Naive B cell (primary cell): ENCODE measurements around the gene ARHGAP6. TPM values are rescaled to one million over a fixed set of nuclear protein-coding genes. Genes with fewer than 3 reads are reported as not detected.

Experiments
- ATAC-seq, 2 donors: fragments of 150-1000 bp; cut with Tn5 transposase; 2 replicates each; pipeline ENCODE4 v1.10.0; 2021; ENCODE audit warnings: low read depth in 2 of 2, mild to moderate bottlenecking in 2 of 2, moderate library complexity in 2 of 2
- DNase-seq: peaks from one replicate; pipeline ENCODE4 v3.0.0; 2022
- H3K27ac Mint-ChIP-seq, 6 donors: one replicate each; pipeline ENCODE4 v1.8.0; 2020 to 2022; ENCODE audit warnings: mild to moderate bottlenecking in 6 of 6, mixed read lengths in 6 of 6, moderate library complexity in 5 of 6, inconsistent platforms in 2 of 6
- H3K27me3 Mint-ChIP-seq, 3 donors: one replicate each; pipeline ENCODE4 v1.8.0; 2021 to 2022; ENCODE audit warnings: mixed read lengths in 3 of 3, mild to moderate bottlenecking in 1 of 3
- H3K36me3 Mint-ChIP-seq, 2 donors: one replicate each; pipeline ENCODE4 v1.8.0; 2020 to 2022; ENCODE audit warnings: mixed read lengths in 2 of 2, inconsistent platforms in 1 of 2, mild to moderate bottlenecking in 1 of 2
- H3K4me1 Mint-ChIP-seq, 3 donors: one replicate each; pipeline ENCODE4 v1.8.0; 2020 to 2022; ENCODE audit warnings: mixed read lengths in 3 of 3, inconsistent platforms in 1 of 3, mild to moderate bottlenecking in 1 of 3, moderate library complexity in 1 of 3
- H3K4me3 Mint-ChIP-seq, 8 donors: one replicate each; pipeline ENCODE4 v1.8.0; 2020 to 2022; ENCODE audit warnings: mild to moderate bottlenecking in 8 of 8, mixed read lengths in 8 of 8, moderate library complexity in 8 of 8, inconsistent platforms in 2 of 8
- H3K9me3 Mint-ChIP-seq, 7 donors: one replicate each; pipeline ENCODE4 v1.8.0; 2020 to 2022; ENCODE audit warnings: mixed read lengths in 7 of 7, mild to moderate bottlenecking in 5 of 7, inconsistent platforms in 2 of 7, moderate library complexity in 1 of 7
- polyA plus RNA-seq, 6 donors: library from polyadenylated mRNA; unstranded; fragments of 300-500 nt; fragmentation: Illumina TruSeq; gene quantifications; one replicate each; pipeline ENCODE4 v1.2.3, GENCODE V29; 2021; ENCODE audit warnings: low read depth in 6 of 6

The ARHGAP6 gene
- polyA plus RNA-seq, 6 donors from 2014 or later, result 0.05 to 0.12 (median 0.09) TPM; not detected in 2

DNA sequence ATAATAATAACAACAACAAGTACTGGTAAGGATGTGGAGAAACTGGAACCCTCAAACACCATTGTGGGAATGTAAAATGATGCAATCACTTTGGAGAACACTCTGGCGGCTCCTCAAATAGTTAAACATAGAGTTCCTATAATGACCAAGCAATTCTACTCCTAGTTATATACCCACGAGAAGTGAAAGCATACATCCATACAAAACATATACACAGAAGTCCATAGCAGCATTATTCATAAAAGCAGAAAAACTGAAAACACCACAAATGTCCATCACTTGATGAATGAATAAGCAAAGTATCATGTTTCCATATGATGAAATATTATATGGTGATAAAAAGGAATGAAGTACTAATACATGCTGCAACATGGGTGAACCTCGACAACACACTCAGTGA lies 255.8 kb downstream of the ARHGAP6 start:
- DNase-seq (no peak), ATAC-seq (no peak)
- H3K27ac Mint-ChIP-seq, result no peak overlapping the region
- H3K9me3 Mint-ChIP-seq, result peaks cover 0 to 4% (median 0%) of the 10 kb centered on the region in 7 donors
- no peak overlapping the region for H3K4me3 Mint-ChIP-seq
- peaks cover 10 to 17% (median 16%) of the 10 kb centered on the region in 3 donors for H3K27me3 Mint-ChIP-seq
- H3K4me1 Mint-ChIP-seq, result no peaks in the 10 kb centered on the region
- no peaks in the 10 kb centered on the region for H3K36me3 Mint-ChIP-seq

DNA sequence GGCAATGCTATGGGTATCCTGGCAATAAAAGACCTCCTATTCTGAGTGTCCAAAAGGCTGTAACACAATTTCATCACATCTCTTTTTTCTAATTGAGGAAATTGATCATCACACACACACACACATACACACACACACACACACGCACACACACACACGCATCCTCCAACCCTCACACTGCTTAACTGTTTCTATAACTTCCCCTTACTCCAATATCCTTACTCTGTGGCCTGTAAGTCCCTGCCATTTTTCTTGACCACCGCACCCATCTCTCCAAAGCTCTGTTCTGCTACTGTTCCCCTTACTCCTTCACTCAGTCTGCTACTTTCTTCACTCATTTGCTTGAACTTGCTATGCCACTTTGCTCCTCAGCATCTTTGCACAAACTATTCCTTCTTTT lies 256.9 kb downstream of the ARHGAP6 start:
- H3K4me1 Mint-ChIP-seq, result no peaks in the 10 kb centered on the region
- DNase-seq (no peak), ATAC-seq (no peak)
- peaks cover 10 to 23% (median 16%) of the 10 kb centered on the region in 3 donors for H3K27me3 Mint-ChIP-seq
- H3K4me3 Mint-ChIP-seq, result no peak overlapping the region
- no peaks in the 10 kb centered on the region for H3K36me3 Mint-ChIP-seq
- H3K27ac Mint-ChIP-seq, result peak overlapping the region in 1 of 6 donors; percentile 7
- peaks cover 0 to 4% (median 0%) of the 10 kb centered on the region in 7 donors for H3K9me3 Mint-ChIP-seq

DNA sequence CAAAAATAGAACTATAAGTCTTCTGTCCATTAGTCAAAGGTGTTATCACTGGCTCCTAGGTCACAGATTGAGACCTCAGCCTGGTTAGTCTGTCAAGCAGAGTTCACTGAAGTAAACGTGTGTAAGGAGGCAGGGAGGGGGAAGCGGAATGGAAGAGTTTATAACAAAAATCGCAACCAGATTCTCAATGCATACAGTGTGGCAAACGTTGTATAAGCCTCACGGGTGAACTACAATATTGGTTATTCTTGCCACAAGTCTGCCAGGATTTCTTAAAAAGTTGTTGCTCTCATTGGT lies 257.7 kb downstream of the ARHGAP6 start:
- Mint-ChIP-seq H3K9me3 (peaks cover 0 to 4% (median 0%) of the 10 kb centered on the region in 7 donors), H3K4me1 (no peaks in the 10 kb centered on the region), H3K27me3 (peaks cover 10 to 23% (median 16%) of the 10 kb centered on the region in 3 donors), H3K36me3 (no peaks in the 10 kb centered on the region), H3K4me3 (no peak overlapping the region), H3K27ac (peak overlapping the region in 1 of 6 donors; percentile 68)
- no peak for DNase-seq
- no peak for ATAC-seq

DNA sequence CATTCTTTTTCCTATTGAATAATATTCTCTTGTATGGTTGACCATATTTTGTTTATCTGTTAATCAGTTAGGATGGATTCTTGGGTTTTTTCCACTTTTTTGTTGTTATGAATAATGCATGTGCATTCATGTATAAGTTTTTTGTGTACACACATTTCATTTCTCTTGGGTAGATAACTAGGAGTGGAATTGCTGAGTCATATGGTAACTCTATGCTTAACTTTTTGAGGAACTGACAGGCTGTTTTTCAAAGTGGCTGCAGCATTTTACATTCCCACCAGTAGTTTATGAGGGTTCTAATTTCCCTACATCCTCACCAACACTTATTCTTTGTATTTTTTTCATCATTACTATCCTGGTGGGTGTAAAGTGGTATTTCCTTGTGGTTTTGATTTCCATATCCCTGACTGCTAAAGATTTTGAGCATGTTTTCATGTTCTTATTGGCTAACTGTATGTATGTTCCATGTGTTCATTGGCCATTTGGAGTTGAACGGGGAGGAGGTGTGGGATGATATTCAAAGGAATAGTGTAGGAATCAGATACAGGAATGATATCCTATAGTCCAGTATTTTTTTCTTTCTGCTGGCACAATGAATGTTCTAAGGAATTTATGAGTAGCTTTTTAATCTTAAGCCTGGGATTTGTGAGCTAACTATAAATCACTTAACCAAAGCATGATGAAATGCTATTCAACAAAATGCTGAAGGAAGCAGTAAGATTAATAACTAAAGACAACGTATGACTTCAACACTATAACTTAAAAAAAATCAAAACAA lies 258.2 kb downstream of the ARHGAP6 start:
- no peaks in the 10 kb centered on the region for H3K36me3 Mint-ChIP-seq
- H3K9me3 Mint-ChIP-seq, result peaks cover 0 to 3% (median 0%) of the 10 kb centered on the region in 7 donors
- DNase-seq (no peak), ATAC-seq (no peak)
- H3K27me3 Mint-ChIP-seq, result peaks cover 10 to 18% (median 16%) of the 10 kb centered on the region in 3 donors
- H3K27ac Mint-ChIP-seq, result peak overlapping the region in 1 of 6 donors; percentile 68
- H3K4me1 Mint-ChIP-seq, result no peaks in the 10 kb centered on the region
- H3K4me3 Mint-ChIP-seq, result no peak overlapping the region

DNA sequence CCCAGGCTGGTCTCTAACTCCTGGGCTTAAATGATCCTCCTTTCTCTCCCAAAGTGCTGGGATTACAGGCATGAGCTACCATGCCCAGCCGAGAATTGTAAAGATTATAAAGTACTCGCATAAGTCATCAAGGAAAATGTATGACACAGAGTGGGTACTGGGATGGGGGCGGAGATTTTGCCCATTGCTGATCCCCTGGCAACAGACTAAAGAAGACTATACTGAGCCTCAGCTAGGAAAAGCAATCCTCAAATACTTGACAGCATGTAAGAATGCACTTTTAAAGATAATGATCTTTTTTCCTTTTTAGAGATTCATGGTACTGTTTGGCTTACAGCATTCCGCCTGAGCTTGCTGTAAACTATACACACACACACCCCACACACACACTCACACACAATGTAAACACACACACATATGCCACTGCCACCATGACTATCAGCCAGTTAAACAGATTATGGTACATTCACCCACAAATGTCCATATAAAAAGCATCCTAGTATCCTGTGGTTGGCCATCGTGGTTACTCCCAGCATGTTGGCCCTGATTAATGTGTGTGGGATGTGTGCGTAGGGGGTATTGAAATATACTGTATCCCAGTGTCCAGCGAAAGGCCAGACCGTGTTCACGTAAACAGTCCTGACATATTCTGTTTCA lies 259.5 kb downstream of the ARHGAP6 start:
- peaks cover 10 to 18% (median 16%) of the 10 kb centered on the region in 3 donors for H3K27me3 Mint-ChIP-seq
- no peak for DNase-seq
- peaks cover 0 to 3% (median 0%) of the 10 kb centered on the region in 7 donors for H3K9me3 Mint-ChIP-seq
- H3K4me3 Mint-ChIP-seq, result no peak overlapping the region
- H3K4me1 Mint-ChIP-seq, result no peaks in the 10 kb centered on the region
- no peaks in the 10 kb centered on the region for H3K36me3 Mint-ChIP-seq
- peak overlapping the region in 1 of 6 donors; percentile 39 for H3K27ac Mint-ChIP-seq
- ATAC-seq, result no peak

DNA sequence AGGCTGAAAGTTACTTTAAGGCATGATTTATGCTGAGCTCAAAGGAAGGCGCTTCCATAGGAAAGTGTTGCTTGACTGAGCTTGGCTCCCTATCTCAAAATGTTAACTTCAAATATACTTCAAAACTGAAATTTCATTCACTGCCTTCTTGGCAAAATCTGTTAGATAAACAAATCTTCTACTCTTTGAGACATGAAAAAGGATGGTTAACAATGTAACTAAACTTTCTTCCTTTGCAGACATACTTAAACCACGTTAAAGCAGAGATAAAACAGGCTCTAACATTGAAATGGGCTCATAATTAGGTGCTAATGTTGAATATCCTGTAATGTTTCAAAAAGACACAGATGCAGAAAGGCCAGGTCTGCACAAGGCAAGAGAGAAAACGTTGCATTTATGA lies 262.1 kb downstream of the ARHGAP6 start:
- Mint-ChIP-seq H3K27ac (no peak overlapping the region), H3K9me3 (no peaks in the 10 kb centered on the region), H3K4me3 (no peak overlapping the region), H3K36me3 (no peaks in the 10 kb centered on the region), H3K4me1 (no peaks in the 10 kb centered on the region), H3K27me3 (peaks cover 10 to 23% (median 17%) of the 10 kb centered on the region in 3 donors)
- ATAC-seq, result no peak
- no peak for DNase-seq

DNA sequence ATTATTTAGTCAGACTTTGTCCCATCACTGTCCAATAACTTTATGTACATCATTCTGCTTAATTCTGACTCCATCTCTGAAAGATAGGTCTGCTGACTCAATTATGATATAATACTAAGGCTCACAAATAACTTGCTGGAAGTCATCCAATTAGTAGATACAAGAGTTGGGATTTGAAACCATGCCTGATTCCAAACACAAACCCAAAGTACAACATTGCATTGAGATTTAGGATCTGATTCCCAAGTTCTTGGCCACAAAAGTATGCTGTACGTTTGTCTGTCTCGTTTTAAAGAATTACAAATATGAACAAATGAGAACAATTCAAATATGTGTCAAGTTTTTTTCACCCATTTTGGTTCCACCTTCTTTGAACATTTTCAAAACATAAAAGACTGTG lies 263.8 kb downstream of the ARHGAP6 start:
- DNase-seq, result no peak
- Mint-ChIP-seq H3K27ac (no peak overlapping the region), H3K27me3 (peaks cover under 1 to 21% (median 9%) of the 10 kb centered on the region in 3 donors), H3K4me3 (no peak overlapping the region), H3K36me3 (no peaks in the 10 kb centered on the region), H3K9me3 (no peaks in the 10 kb centered on the region), H3K4me1 (no peaks in the 10 kb centered on the region)
- ATAC-seq, result no peak

DNA sequence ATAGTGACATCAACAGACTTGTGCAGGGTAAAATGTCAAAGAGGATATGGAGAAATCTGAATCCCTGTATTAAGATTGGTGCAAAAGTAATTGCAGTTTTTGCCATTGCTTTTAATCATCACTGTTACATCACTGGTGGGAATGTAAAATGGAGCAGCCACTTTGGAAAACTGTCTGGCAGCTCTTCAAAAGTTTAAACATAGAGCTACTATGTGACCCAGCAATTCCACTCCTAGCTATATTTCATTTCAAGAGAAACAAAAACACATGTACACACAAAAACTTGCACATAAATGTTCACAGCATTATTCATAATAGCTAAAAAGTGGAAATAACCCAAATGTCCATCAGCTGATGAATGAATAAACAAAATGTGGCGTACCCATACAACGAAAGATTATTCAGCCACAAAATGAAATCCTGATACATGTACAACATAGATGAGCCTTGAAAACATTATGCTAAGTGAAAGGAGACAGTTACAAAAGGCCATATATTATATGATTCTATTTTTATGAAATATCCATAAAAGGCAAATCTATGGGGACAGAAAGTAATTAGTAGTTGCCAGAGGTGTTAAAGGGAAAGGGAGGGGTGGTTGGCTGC lies 266.1 kb downstream of the ARHGAP6 start:
- DNase-seq (no peak), ATAC-seq (no peak)
- Mint-ChIP-seq H3K4me1 (no peaks in the 10 kb centered on the region), H3K27me3 (peaks cover 0 to 21% (median 5%) of the 10 kb centered on the region in 3 donors), H3K36me3 (no peaks in the 10 kb centered on the region), H3K9me3 (no peaks in the 10 kb centered on the region), H3K4me3 (no peak overlapping the region), H3K27ac (no peak overlapping the region)

DNA sequence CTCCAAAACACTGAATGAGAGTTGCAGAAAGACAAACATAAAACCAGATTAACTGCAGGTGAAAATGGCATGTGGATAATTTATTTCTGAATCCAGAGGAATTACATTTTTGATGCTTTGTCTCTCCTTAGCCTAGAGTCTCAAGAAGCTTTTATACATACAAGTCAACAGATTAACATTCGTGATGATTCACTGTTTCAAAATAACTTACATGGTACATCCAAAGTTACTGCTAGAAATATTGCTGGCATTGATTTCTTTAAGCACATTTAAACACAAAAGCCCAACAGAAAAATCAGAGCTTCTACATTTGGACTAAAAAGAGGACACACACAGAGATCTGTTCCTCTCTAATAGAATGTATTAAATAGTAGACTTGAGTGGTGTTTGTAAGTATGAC lies 266.9 kb downstream of the ARHGAP6 start:
- DNase-seq (no peak), ATAC-seq (no peak)
- Mint-ChIP-seq H3K4me1 (no peaks in the 10 kb centered on the region), H3K36me3 (no peaks in the 10 kb centered on the region), H3K4me3 (no peak overlapping the region), H3K27me3 (peaks cover 4 to 14% (median 5%) of the 10 kb centered on the region in 3 donors), H3K27ac (no peak overlapping the region), H3K9me3 (no peaks in the 10 kb centered on the region)

DNA sequence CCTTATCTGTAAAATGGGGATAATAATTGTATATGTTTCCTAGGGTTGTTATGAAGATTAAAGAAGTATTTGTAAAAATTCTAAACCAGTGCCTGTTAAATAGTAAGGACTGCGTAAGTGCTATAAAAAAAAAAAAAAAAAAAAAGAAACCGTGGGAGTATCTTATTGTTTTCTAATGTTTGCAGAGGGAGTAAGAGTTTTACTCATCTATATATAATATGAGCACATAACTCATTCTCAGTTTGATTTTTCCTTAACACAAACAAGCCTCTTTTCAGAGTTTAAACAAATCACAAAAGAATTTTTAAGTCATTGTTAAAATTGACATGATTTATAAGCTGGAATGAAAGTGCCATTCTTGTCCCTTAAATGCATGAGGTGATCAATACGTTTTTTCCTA lies 267.6 kb downstream of the ARHGAP6 start:
- Mint-ChIP-seq H3K9me3 (no peaks in the 10 kb centered on the region), H3K36me3 (no peaks in the 10 kb centered on the region), H3K27ac (no peak overlapping the region), H3K4me3 (no peak overlapping the region), H3K27me3 (peaks cover 4 to 13% (median 5%) of the 10 kb centered on the region in 3 donors), H3K4me1 (no peaks in the 10 kb centered on the region)
- no peak for DNase-seq
- ATAC-seq, result no peak

DNA sequence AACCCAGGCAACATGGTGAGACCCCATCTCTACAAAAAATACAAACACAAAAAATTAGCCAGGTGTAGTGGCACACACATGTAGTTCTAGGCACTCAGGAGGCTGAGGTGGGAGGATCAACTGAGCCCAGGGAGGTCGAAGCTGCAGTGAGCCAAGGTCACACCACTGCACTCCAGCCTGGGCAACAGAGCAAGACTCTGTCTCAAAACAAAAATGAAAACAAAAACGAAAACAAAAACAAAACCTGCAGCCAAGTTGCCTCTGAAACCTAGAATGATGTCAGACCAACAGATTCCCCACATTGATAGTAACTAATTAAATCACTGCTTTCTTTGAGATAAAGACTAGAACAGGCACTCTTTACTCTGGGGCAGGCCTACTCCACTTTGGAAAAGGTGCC lies 268.0 kb downstream of the ARHGAP6 start:
- DNase-seq (no peak), ATAC-seq (no peak)
- Mint-ChIP-seq H3K4me3 (no peak overlapping the region), H3K4me1 (no peaks in the 10 kb centered on the region), H3K9me3 (no peaks in the 10 kb centered on the region), H3K27ac (peak overlapping the region in 1 of 6 donors; percentile 58), H3K27me3 (peaks cover 4 to 13% (median 5%) of the 10 kb centered on the region in 3 donors), H3K36me3 (no peaks in the 10 kb centered on the region)

DNA sequence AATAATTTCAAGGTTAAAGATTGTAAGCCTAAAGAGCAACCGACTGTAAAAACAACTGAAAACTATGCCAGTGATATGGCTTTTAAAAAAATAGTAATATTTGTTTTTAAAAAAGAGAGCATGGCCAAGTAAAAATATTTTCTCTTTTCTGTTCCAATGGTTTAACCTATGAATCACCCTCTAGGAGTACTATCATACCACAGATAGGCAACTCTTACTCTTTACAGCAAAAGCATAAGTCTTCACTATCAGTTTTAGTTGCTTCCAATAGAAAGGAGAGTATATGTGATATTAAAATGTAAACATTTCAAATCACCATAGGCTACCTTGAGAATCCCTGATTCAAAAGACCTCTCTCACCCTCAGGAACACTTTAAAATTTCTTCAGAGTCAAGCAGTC lies 269.9 kb downstream of the ARHGAP6 start:
- H3K9me3 Mint-ChIP-seq, result peaks cover 0 to 5% (median 0%) of the 10 kb centered on the region in 7 donors
- no peaks in the 10 kb centered on the region for H3K4me1 Mint-ChIP-seq
- H3K27me3 Mint-ChIP-seq, result peaks cover 4 to 12% (median 5%) of the 10 kb centered on the region in 3 donors
- H3K4me3 Mint-ChIP-seq, result no peak overlapping the region
- DNase-seq, result no peak
- no peaks in the 10 kb centered on the region for H3K36me3 Mint-ChIP-seq
- no peak for ATAC-seq
- no peak overlapping the region for H3K27ac Mint-ChIP-seq

DNA sequence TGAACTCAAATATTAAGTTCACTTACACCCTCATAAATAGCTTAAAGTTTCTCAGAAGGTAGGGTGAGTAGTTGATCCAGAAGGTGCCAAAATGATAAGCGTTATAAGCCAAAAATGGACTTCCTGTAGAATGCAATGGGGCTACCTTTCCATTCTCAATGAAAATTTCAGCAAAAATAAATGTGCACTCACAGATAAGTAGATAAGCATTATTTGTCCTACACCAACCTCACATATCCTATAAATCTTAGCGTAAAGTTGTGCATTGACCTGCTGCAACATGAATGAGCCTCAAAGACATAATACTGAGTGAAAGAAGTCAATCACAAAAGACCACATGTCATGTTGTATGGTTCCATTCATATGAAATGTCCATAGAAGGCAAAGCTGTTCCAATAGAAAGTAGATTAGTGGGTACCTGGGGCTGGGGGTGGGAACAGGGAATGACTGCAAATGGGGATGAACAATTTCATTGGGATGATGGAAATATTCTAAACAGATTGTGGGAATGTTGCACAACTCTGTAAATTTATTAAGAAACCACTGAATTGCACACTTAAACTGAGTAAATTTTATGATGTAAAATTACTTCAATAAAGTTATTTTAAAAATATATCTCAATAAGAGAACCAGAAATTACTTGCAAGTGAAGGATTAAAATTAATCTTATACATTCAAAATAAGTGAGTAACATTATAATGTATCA lies 271.6 kb downstream of the ARHGAP6 start:
- no peak overlapping the region for H3K4me3 Mint-ChIP-seq
- DNase-seq (no peak), ATAC-seq (no peak)
- H3K27ac Mint-ChIP-seq, result no peak overlapping the region
- peaks cover 0 to 12% (median 0%) of the 10 kb centered on the region in 7 donors for H3K9me3 Mint-ChIP-seq
- H3K27me3 Mint-ChIP-seq, result peaks cover 0 to 4% (median 0%) of the 10 kb centered on the region in 3 donors
- H3K36me3 Mint-ChIP-seq, result no peaks in the 10 kb centered on the region
- no peaks in the 10 kb centered on the region for H3K4me1 Mint-ChIP-seq
